ENCODE results near the gene NELL2. TPM values are rescaled to one million over a fixed set of nuclear protein-coding genes. Genes with fewer than 3 reads are reported as not detected.
"Not testable (repeated sequence)": the region's sequence is repeated elsewhere in the genome, so short reads cannot be mapped to it uniquely, and the experiment has no call there.

Gene NELL2
- total and polyA plus RNA-seq, 4 donors, result 1.1 to 3.8 (median 1.2) TPM; not detected in 1

- Histone ChIP-seq H3K27ac (ENCODE audit: low read depth in 1 of 2, low read length in 2 of 2) (no peak overlapping the region), H3K27me3 (ENCODE audit: control insufficient read depth in 1 of 2, insufficient read depth in 2 of 2, low read length in 1 of 2) (no peaks in the 10 kb centered on the region), H3K9me3 (ENCODE audit: control insufficient read depth, low read length) (no peaks in the 10 kb centered on the region), H3K4me3 (ENCODE audit: low read length in 2 of 2) (no peak overlapping the region), H3K4me1 (ENCODE audit: control insufficient read depth in 1 of 2, insufficient read depth in 2 of 2, low read length in 2 of 2) (no peaks in the 10 kb centered on the region), H3K36me3 (ENCODE audit: control insufficient read depth in 1 of 2, insufficient read depth in 2 of 2, low read length in 1 of 2) (no peaks in the 10 kb centered on the region)
- 84 to 87% methylated on average over 6 of the region's 6 CpGs for WGBS, 2 donors
- intact Hi-C loops (cut with DNase I), result no loop called here
- DNase-seq, result no peak
- no peak for ATAC-seq (ENCODE audit: low FRiP score)
These were observed 126.5 kb downstream of the NELL2 start for GRCh38 chr12:44749566-44749965.

DNA sequence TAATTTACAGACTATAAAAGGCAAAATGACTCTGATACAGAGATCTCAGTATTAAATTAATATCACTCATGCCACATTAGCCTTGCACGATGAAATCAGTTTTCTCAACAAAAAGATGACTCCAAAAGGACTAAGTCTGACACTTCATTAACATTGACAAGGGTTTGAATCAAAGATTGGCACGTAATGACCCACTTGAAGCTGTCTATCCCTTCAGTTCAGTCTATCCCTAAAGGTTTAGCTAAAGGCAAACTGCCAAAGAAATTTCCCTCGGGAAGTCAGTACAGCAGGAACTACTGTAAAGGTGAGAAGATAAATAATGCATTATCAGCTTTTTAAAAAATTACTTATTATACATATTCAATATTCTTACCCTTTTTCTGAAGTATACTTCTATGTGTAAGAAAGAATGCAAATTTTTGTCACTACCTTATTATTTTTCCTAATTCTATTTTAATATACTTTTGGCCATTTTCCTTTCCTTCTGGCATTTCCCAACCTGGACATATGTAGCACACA lies 127.1 kb downstream of the NELL2 start:
- no peaks in the 10 kb centered on the region for H3K9me3 ChIP-seq (ENCODE audit: control insufficient read depth, low read length)
- no peak overlapping the region for H3K4me3 ChIP-seq (ENCODE audit: low read length in 2 of 2)
- H3K4me1 ChIP-seq (ENCODE audit: control insufficient read depth in 1 of 2, insufficient read depth in 2 of 2, low read length in 2 of 2), result no peaks in the 10 kb centered on the region
- 75 to 80% methylated on average over 3 of the region's 3 CpGs for WGBS, 2 donors
- intact Hi-C loops (cut with DNase I), result no loop called here
- H3K36me3 ChIP-seq (ENCODE audit: control insufficient read depth in 1 of 2, insufficient read depth in 2 of 2, low read length in 1 of 2), result no peaks in the 10 kb centered on the region
- DNase-seq (no peak), ATAC-seq (ENCODE audit: low FRiP score) (no peak)
- H3K27me3 ChIP-seq (ENCODE audit: control insufficient read depth in 1 of 2, insufficient read depth in 2 of 2, low read length in 1 of 2), result no peaks in the 10 kb centered on the region
- H3K27ac ChIP-seq (ENCODE audit: low read depth in 1 of 2, low read length in 2 of 2), result no peak overlapping the region

DNA sequence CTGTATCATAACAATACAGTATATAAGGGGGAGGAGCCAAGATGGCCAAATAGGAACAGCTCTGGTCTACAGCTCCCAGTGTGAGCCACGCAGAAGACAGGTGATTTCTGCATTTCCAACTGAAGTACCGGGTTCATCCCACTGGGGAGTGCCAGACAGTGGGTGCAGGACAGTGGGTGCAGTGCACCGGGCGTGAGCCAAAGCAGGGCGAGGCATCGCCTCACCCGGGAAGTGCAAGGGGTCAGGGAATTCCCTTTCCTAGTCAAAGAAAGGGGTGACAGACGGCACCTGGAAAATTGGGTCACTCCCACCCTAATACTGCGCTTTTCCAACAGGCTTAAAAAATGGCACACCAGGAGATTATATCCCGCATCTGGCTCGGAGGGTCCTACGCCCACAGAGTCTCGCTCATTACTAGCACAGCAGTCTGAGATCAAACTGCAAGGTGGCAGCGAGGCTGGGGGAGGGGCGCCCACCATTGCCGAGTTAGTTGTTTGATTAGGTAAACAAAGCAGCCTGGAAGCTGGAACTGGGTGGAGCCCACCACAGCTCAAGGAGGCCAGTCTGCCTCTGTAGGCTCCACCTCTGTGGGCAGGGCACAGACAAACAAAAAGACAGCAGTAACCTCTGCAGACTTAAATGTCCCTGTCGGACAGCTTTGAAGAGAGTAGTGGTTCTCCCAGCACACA lies 134.7 kb downstream of the NELL2 start:
- H3K27ac ChIP-seq (ENCODE audit: low read depth in 1 of 2, low read length in 2 of 2); ATAC-seq (ENCODE audit: low FRiP score); DNase-seq; H3K4me1 ChIP-seq (ENCODE audit: control insufficient read depth in 1 of 2, insufficient read depth in 2 of 2, low read length in 2 of 2); intact Hi-C loops (cut with DNase I); H3K9me3 ChIP-seq (ENCODE audit: control insufficient read depth, low read length); H3K4me3 ChIP-seq (ENCODE audit: low read length in 2 of 2); H3K27me3 ChIP-seq (ENCODE audit: control insufficient read depth in 1 of 2, insufficient read depth in 2 of 2, low read length in 1 of 2); H3K36me3 ChIP-seq (ENCODE audit: control insufficient read depth in 1 of 2, insufficient read depth in 2 of 2, low read length in 1 of 2): not testable (repeated sequence)
- WGBS, 2 donors, result 93 to 96% methylated on average over 15 to 16 of the region's 17 CpGs

GRCh38 chr12:44738051-44738450 lies 138.1 kb downstream of the NELL2 start:
- Histone ChIP-seq H3K27ac (ENCODE audit: low read depth in 1 of 2, low read length in 2 of 2) (no peak overlapping the region), H3K36me3 (ENCODE audit: control insufficient read depth in 1 of 2, insufficient read depth in 2 of 2, low read length in 1 of 2) (no peaks in the 10 kb centered on the region), H3K4me1 (ENCODE audit: control insufficient read depth in 1 of 2, insufficient read depth in 2 of 2, low read length in 2 of 2) (no peaks in the 10 kb centered on the region), H3K27me3 (ENCODE audit: control insufficient read depth in 1 of 2, insufficient read depth in 2 of 2, low read length in 1 of 2) (no peaks in the 10 kb centered on the region), H3K9me3 (ENCODE audit: control insufficient read depth, low read length) (peaks cover 2% of the 10 kb centered on the region), H3K4me3 (ENCODE audit: low read length in 2 of 2) (no peak overlapping the region)
- DNase-seq (no peak), ATAC-seq (ENCODE audit: low FRiP score) (no peak)
- 57 to 63% methylated on average over 1 of the region's 1 CpG for WGBS, 2 donors
- intact Hi-C loops (cut with DNase I), result no loop called here

DNA sequence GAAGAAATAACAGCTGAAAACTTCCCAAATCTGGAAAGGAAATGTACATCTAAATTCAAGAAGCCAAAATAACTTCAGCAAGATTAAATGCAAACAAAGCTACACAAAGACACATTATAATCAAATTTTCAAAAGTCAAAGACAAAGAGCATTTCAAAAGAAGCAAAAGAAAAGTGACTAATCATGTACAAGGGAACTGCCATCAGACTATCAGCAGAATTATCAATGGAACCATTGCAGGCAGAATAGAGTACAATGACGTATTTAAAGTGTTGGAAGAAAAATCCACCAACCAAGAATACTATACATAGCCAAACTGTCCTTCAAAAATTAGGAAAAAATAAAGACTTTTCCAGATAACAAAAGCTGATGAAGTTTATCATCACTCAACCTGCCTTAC lies 147.5 kb downstream of the NELL2 start:
- 66 to 68% methylated on average over 1 of the region's 1 CpG for WGBS, 2 donors
- intact Hi-C loops (cut with DNase I), result no loop called here
- no peak overlapping the region for H3K27ac ChIP-seq (ENCODE audit: low read depth in 1 of 2, low read length in 2 of 2)
- ATAC-seq (ENCODE audit: low FRiP score), result no peak
- H3K4me1 ChIP-seq (ENCODE audit: control insufficient read depth in 1 of 2, insufficient read depth in 2 of 2, low read length in 2 of 2), result no peaks in the 10 kb centered on the region
- H3K27me3 ChIP-seq (ENCODE audit: control insufficient read depth in 1 of 2, insufficient read depth in 2 of 2, low read length in 1 of 2), result no peaks in the 10 kb centered on the region
- no peaks in the 10 kb centered on the region for H3K36me3 ChIP-seq (ENCODE audit: control insufficient read depth in 1 of 2, insufficient read depth in 2 of 2, low read length in 1 of 2)
- no peak for DNase-seq
- H3K9me3 ChIP-seq (ENCODE audit: control insufficient read depth, low read length), result peaks cover 1% of the 10 kb centered on the region
- no peak overlapping the region for H3K4me3 ChIP-seq (ENCODE audit: low read length in 2 of 2)

DNA sequence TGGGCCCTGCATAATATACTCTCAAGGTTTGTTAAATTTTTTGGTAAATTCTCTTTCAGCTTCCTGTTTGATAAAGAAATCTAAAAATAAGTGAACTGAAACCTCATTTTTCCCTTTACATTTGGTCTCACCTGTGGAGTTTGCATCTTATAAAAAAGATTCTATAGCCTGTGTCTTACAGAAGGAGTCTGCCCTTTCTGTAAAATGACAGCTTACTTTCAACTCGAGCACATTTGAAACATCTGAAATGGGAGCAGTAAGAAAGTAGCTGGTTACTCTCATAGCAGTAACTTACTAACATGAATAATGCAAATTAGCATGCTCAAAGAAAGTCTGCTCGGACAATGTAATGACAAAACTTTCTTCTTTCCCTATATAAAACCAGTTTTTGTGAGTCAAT lies 155.8 kb downstream of the NELL2 start:
- ATAC-seq (ENCODE audit: low FRiP score), result no peak
- no peak overlapping the region for H3K4me3 ChIP-seq (ENCODE audit: low read length in 2 of 2)
- no peak for DNase-seq
- intact Hi-C loops (cut with DNase I), result no loop called here
- H3K9me3 ChIP-seq (ENCODE audit: control insufficient read depth, low read length), result no peaks in the 10 kb centered on the region
- WGBS, 2 donors, result 65 to 68% methylated on average over 2 of the region's 2 CpGs
- no peak overlapping the region for H3K27ac ChIP-seq (ENCODE audit: low read depth in 1 of 2, low read length in 2 of 2)
- H3K36me3 ChIP-seq (ENCODE audit: control insufficient read depth in 1 of 2, insufficient read depth in 2 of 2, low read length in 1 of 2), result no peaks in the 10 kb centered on the region
- no peaks in the 10 kb centered on the region for H3K4me1 ChIP-seq (ENCODE audit: control insufficient read depth in 1 of 2, insufficient read depth in 2 of 2, low read length in 2 of 2)
- H3K27me3 ChIP-seq (ENCODE audit: control insufficient read depth in 1 of 2, insufficient read depth in 2 of 2, low read length in 1 of 2), result no peaks in the 10 kb centered on the region

- 63 to 72% methylated on average over 2 of the region's 2 CpGs for WGBS, 2 donors
- H3K27ac ChIP-seq (ENCODE audit: low read depth in 1 of 2, low read length in 2 of 2), result no peak overlapping the region
- H3K4me1 ChIP-seq (ENCODE audit: control insufficient read depth in 1 of 2, insufficient read depth in 2 of 2, low read length in 2 of 2), result no peaks in the 10 kb centered on the region
- no peak overlapping the region for H3K4me3 ChIP-seq (ENCODE audit: low read length in 2 of 2)
- H3K27me3 ChIP-seq (ENCODE audit: control insufficient read depth in 1 of 2, insufficient read depth in 2 of 2, low read length in 1 of 2), result no peaks in the 10 kb centered on the region
- ATAC-seq (ENCODE audit: low FRiP score), result no peak
- no peaks in the 10 kb centered on the region for H3K9me3 ChIP-seq (ENCODE audit: control insufficient read depth, low read length)
- no peaks in the 10 kb centered on the region for H3K36me3 ChIP-seq (ENCODE audit: control insufficient read depth in 1 of 2, insufficient read depth in 2 of 2, low read length in 1 of 2)
- intact Hi-C loops (cut with DNase I), result no loop called here
- no peak for DNase-seq
These were observed 158.5 kb downstream of the NELL2 start for GRCh38 chr12:44717612-44718011.

DNA sequence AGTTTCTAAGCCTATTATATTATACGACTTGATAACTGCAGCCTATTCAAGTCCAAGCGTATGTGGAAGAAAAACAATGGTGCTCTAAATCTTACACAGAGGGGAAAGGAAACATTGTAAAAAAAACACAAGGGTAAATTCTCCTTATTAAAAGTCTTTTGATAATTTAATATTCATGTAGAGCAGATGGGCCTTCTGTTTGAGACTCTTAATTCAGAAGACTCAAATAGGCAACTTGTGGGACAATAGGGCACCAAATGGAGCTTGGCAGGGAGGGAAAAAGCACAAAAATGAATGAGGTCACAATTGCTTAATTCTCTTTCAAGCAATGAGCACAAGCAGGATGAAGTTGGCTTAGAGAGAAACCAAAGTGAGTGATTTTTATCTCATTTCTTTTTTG lies 159.4 kb downstream of the NELL2 start:
- no peak overlapping the region for H3K4me3 ChIP-seq (ENCODE audit: low read length in 2 of 2)
- 59 to 69% methylated on average over 2 of the region's 2 CpGs for WGBS, 2 donors
- H3K27ac ChIP-seq (ENCODE audit: low read depth in 1 of 2, low read length in 2 of 2), result no peak overlapping the region
- intact Hi-C loops (cut with DNase I), result no loop called here
- no peaks in the 10 kb centered on the region for H3K27me3 ChIP-seq (ENCODE audit: control insufficient read depth in 1 of 2, insufficient read depth in 2 of 2, low read length in 1 of 2)
- H3K4me1 ChIP-seq (ENCODE audit: control insufficient read depth in 1 of 2, insufficient read depth in 2 of 2, low read length in 2 of 2), result no peaks in the 10 kb centered on the region
- no peaks in the 10 kb centered on the region for H3K9me3 ChIP-seq (ENCODE audit: control insufficient read depth, low read length)
- no peak for ATAC-seq (ENCODE audit: low FRiP score)
- no peak for DNase-seq
- no peaks in the 10 kb centered on the region for H3K36me3 ChIP-seq (ENCODE audit: control insufficient read depth in 1 of 2, insufficient read depth in 2 of 2, low read length in 1 of 2)

GRCh38 chr12:44711736-44712135 lies 164.4 kb downstream of the NELL2 start:
- intact Hi-C loops (cut with DNase I), result no loop called here
- Histone ChIP-seq H3K36me3 (ENCODE audit: control insufficient read depth in 1 of 2, insufficient read depth in 2 of 2, low read length in 1 of 2) (no peaks in the 10 kb centered on the region), H3K27me3 (ENCODE audit: control insufficient read depth in 1 of 2, insufficient read depth in 2 of 2, low read length in 1 of 2) (no peaks in the 10 kb centered on the region), H3K4me3 (ENCODE audit: low read length in 2 of 2) (no peak overlapping the region), H3K27ac (ENCODE audit: low read depth in 1 of 2, low read length in 2 of 2) (no peak overlapping the region), H3K9me3 (ENCODE audit: control insufficient read depth, low read length) (no peaks in the 10 kb centered on the region), H3K4me1 (ENCODE audit: control insufficient read depth in 1 of 2, insufficient read depth in 2 of 2, low read length in 2 of 2) (no peaks in the 10 kb centered on the region)
- ATAC-seq (ENCODE audit: low FRiP score) (no peak), DNase-seq (no peak)
- WGBS, 2 donors, result 90 to 93% methylated on average over 1 of the region's 1 CpG
